ENCODE measurements around the gene SNRPE.

Gene SNRPE

GRCh38 chr1:203861379-203862184 lies at the start of gene SNRPE (continued):
- peak; percentile 92 for TF ChIP-seq ZNF629 (tag by site-specific recombination; IDR thresholded peaks at IDR 0.05)
- peak; percentile 98 for TF ChIP-seq ZNF654 (tag by site-specific recombination; IDR thresholded peaks at IDR 0.05; ENCODE audit: low read depth)

- POLR2A ChIA-PET: no interaction called here
- H3K9me3 ChIP-seq (ENCODE audit: control insufficient read depth, insufficient read depth, low read depth, low read length): no peaks in the 10 kb centered on the region
- H3K27ac ChIP-seq (ENCODE audit: extremely low read depth, low read depth, low read length): no peak overlapping the region
- TF ChIP-seq ZFP41 (tag by site-specific recombination; IDR thresholded peaks at IDR 0.05; ENCODE audit: borderline replicate concordance) (no peak), ZNF561 (tag by site-specific recombination; IDR thresholded peaks at IDR 0.05; ENCODE audit: borderline replicate concordance) (no peak), HOXA7 (CRISPR knock-in tag; IDR thresholded peaks at IDR 0.05; ENCODE audit: borderline replicate concordance) (no peak), ZNF585B (tag by site-specific recombination; IDR thresholded peaks at IDR 0.05) (no peak), ZNF560 (tag by site-specific recombination; IDR thresholded peaks at IDR 0.05; ENCODE audit: borderline replicate concordance) (no peak), ZBTB49 (tag by site-specific recombination; IDR thresholded peaks at IDR 0.05; ENCODE audit: low read depth) (no peak), GLI4 (tag by site-specific recombination; IDR thresholded peaks at IDR 0.05) (no peak), SP2 (tag by site-specific recombination; IDR thresholded peaks at IDR 0.05) (no peak), ZNF214 (tag by site-specific recombination; IDR thresholded peaks at IDR 0.05; ENCODE audit: borderline replicate concordance) (no peak), ZNF121 (tag by site-specific recombination; IDR thresholded peaks at IDR 0.05) (no peak), ZFP69B (tag by site-specific recombination; IDR thresholded peaks at IDR 0.05) (no peak), ZNF391 (tag by site-specific recombination; IDR thresholded peaks at IDR 0.05; ENCODE audit: borderline replicate concordance, low read depth) (no peak), ZNF248 (tag by site-specific recombination; IDR thresholded peaks at IDR 0.05) (no peak), ZNF549 (tag by site-specific recombination; IDR thresholded peaks at IDR 0.05) (no peak), SCRT1 (tag by site-specific recombination; IDR thresholded peaks at IDR 0.05; ENCODE audit: borderline replicate concordance) (no peak), KLF17 (tag by site-specific recombination; IDR thresholded peaks at IDR 0.05) (no peak)
- H3K36me3 ChIP-seq (ENCODE audit: control insufficient read depth in 2 of 2, insufficient read depth in 1 of 2, low read length in 2 of 2): peaks cover 55 to 62% of the 10 kb centered on the region in 2 experiments
- H3K4me3 ChIP-seq (ENCODE audit: low read depth, low read length): no peak overlapping the region
- H3K4me1 ChIP-seq (ENCODE audit: control insufficient read depth, insufficient read depth, low read length): no peaks in the 10 kb centered on the region
- CTCF ChIA-PET: no interaction called here
Measured at GRCh38 chr1:203813581-203814341, 47.6 kb upstream of the SNRPE start.

GRCh38 chr1:203818399-203818798 lies 43.0 kb upstream of the SNRPE start:
- POLR2A ChIA-PET: no interaction called here
- no peaks in the 10 kb centered on the region for H3K9me3 ChIP-seq (ENCODE audit: control insufficient read depth, insufficient read depth, low read depth, low read length)
- no peaks in the 10 kb centered on the region for H3K4me1 ChIP-seq (ENCODE audit: control insufficient read depth, insufficient read depth, low read length)
- CTCF ChIA-PET: interaction anchor here (0.6 to 1.0 kb wide), 3 partner anchors 11 to 969 kb away, joined by 3 to 4 read pairs (median 3); no protein-coding TSS in a partner anchor
- H3K36me3 ChIP-seq (ENCODE audit: control insufficient read depth in 2 of 2, insufficient read depth in 1 of 2, low read length in 2 of 2): peaks cover 58 to 87% of the 10 kb centered on the region in 2 experiments
- no peak overlapping the region for H3K27ac ChIP-seq (ENCODE audit: extremely low read depth, low read depth, low read length)
- no peak overlapping the region for H3K4me3 ChIP-seq (ENCODE audit: low read depth, low read length)
- no peak for TF ChIP-seq ZNF701 (tag by site-specific recombination; IDR thresholded peaks at IDR 0.05)
- no peak for TF ChIP-seq ZBTB21 (tag by site-specific recombination; IDR thresholded peaks at IDR 0.05)
- TF ChIP-seq HOXD13 (CRISPR knock-in tag; IDR thresholded peaks at IDR 0.05; ENCODE audit: borderline replicate concordance): no peak
- TF ChIP-seq ZNF280D (tag by site-specific recombination; IDR thresholded peaks at IDR 0.05): no peak
- TF ChIP-seq TRIM28 (IDR thresholded peaks at IDR 0.05; ENCODE audit: borderline replicate concordance, low read length): no peak
- TF ChIP-seq ZNF792 (tag by site-specific recombination; IDR thresholded peaks at IDR 0.05): no peak
- no peak for TF ChIP-seq ZNF292 (tag by site-specific recombination; IDR thresholded peaks at IDR 0.05; ENCODE audit: borderline replicate concordance, low read depth)
- TF ChIP-seq ZBTB1 (tag by site-specific recombination; IDR thresholded peaks at IDR 0.05): no peak
- no peak for TF ChIP-seq GLIS1 (tag by site-specific recombination; IDR thresholded peaks at IDR 0.05)
- TF ChIP-seq ZNF768 (tag by site-specific recombination; IDR thresholded peaks at IDR 0.05): no peak

Data from HEK293 (cell line).